Measurements from ENCODE around the gene CDK6. TPM values are rescaled to one million over a fixed set of nuclear protein-coding genes. Genes with fewer than 3 reads are reported as not detected.

The CDK6 gene
- total RNA-seq, 2 donors from 2014 or later: 32.6 to 35.0 TPM

DNA sequence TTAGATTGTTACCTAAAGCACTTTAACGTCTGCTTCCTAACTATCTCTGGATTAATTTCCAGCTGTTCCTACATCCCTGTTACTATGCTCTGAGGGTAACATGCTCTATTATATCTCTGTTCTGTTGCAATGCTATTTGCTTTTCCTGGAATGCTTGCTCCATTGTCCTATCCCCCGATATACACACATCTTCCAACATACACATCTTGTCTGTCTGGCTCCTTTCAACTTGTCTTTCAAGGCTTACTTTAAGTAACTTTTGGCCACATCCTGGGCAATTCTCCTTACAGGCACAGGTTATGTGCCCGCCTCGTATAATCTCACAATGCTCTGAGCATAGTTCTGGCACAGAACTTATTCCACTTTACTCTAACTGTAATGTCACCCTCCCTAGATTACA, 96.2 kb downstream of the CDK6 start:
- 83 to 91% methylated on average over 4 of the region's 4 CpGs for WGBS, 2 donors
- H3K27ac ChIP-seq: no peak overlapping the region
- DNase-seq (no peak), ATAC-seq (no peak)
- H3K27me3 ChIP-seq: no peaks in the 10 kb centered on the region
- H3K9me3 ChIP-seq: no peaks in the 10 kb centered on the region
- H3K36me3 ChIP-seq (replicated peaks in 1 of 2; ENCODE audit: insufficient read depth in 1 of 2, low read depth in 2 of 2): no peaks in the 10 kb centered on the region
- no peak for TF ChIP-seq POLR2A (IDR thresholded peaks at IDR 0.05)
- TF ChIP-seq, protein P1, sequence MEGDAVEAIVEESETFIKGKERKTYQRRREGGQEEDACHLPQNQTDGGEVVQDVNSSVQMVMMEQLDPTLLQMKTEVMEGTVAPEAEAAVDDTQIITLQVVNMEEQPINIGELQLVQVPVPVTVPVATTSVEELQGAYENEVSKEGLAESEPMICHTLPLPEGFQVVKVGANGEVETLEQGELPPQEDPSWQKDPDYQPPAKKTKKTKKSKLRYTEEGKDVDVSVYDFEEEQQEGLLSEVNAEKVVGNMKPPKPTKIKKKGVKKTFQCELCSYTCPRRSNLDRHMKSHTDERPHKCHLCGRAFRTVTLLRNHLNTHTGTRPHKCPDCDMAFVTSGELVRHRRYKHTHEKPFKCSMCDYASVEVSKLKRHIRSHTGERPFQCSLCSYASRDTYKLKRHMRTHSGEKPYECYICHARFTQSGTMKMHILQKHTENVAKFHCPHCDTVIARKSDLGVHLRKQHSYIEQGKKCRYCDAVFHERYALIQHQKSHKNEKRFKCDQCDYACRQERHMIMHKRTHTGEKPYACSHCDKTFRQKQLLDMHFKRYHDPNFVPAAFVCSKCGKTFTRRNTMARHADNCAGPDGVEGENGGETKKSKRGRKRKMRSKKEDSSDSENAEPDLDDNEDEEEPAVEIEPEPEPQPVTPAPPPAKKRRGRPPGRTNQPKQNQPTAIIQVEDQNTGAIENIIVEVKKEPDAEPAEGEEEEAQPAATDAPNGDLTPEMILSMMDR (IDR thresholded peaks at IDR 0.05): no peak
- H3K4me3 ChIP-seq: no peak overlapping the region
- intact Hi-C loops (cut with DNase I): no loop called here
- peaks cover 5% of the 10 kb centered on the region for H3K4me1 ChIP-seq

DNA sequence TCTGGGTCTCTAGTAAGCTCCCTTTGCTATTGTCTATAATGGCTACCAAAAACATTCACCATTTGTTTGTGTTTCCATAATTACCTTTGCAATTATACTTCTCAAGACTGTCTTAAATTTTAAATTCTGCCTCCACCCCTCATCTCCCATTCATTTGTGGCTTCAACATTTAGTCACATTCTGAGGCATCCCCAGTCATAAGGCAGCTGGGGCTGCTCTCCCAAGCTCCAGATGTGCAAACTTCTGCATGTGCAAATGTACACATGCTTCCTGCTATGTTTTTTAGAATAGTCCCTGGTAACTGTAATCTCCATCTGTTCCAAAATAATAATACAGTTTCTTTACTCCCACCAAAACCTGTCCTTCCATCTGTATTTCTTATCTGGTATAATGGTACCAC, 97.3 kb downstream of the CDK6 start:
- H3K36me3 ChIP-seq (replicated peaks in 1 of 2; ENCODE audit: insufficient read depth in 1 of 2, low read depth in 2 of 2): no peaks in the 10 kb centered on the region
- ATAC-seq: no peak
- no peak for DNase-seq
- peaks cover 5% of the 10 kb centered on the region for H3K4me1 ChIP-seq
- intact Hi-C loops (cut with DNase I): no loop called here
- H3K27me3 ChIP-seq: no peaks in the 10 kb centered on the region
- no peak overlapping the region for H3K4me3 ChIP-seq
- no peak for TF ChIP-seq POLR2A (IDR thresholded peaks at IDR 0.05)
- TF ChIP-seq, protein P1 (IDR thresholded peaks at IDR 0.05): no peak
- H3K27ac ChIP-seq: no peak overlapping the region
- H3K9me3 ChIP-seq: no peaks in the 10 kb centered on the region

DNA sequence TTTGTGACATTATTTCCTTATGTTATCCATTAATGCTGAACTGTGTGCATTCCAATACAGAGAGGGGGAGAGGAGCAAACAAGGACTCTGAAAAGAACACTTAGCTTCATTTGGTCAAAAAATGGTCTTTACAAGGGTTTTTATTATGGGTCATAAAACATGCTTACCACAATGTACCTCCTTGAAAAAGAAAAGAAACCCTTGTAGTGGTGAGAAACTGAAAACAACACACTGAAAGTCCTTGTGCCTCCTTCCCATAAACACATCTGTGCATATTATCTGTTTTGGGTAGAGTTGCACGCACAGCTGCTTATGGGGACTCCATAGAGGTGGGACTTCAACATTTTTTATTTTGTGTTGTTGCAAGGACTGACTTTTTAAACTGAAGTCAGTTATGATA, 98.7 kb downstream of the CDK6 start:
- H3K27ac ChIP-seq: no peak overlapping the region
- WGBS, 2 donors: 91 to 100% methylated on average over 1 of the region's 1 CpG
- intact Hi-C loops (cut with DNase I): no loop called here

DNA sequence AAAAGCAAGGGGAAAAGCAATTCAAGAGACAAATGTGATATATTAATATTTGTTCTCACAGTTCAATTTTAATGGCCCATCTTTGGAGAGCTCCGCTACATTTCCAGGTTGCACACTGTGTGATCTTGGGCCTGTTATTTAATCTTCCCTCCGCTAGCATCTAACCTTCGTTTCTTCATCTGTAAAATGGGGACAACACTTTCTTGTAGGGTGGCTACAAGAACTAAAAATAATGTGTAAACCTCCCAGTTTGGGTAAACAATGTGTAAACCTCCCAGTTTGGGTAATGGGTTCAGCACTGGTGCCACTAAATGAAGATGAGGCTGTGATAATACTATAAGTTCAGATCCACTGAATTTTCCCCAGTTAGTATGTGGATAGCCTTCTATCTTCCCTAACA, 99.5 kb downstream of the CDK6 start:
- no peaks in the 10 kb centered on the region for H3K36me3 ChIP-seq (replicated peaks in 1 of 2; ENCODE audit: insufficient read depth in 1 of 2, low read depth in 2 of 2)
- ATAC-seq (no peak), DNase-seq (no peak)
- H3K9me3 ChIP-seq: no peaks in the 10 kb centered on the region
- no peaks in the 10 kb centered on the region for H3K27me3 ChIP-seq
- H3K4me3 ChIP-seq: no peak overlapping the region
- H3K4me1 ChIP-seq: peaks cover 8% of the 10 kb centered on the region
- intact Hi-C loops (cut with DNase I): no loop called here
- TF ChIP-seq POLR2A (IDR thresholded peaks at IDR 0.05): no peak
- TF ChIP-seq, protein P1 (IDR thresholded peaks at IDR 0.05): no peak
- no peak overlapping the region for H3K27ac ChIP-seq
- 90 to 93% methylated on average over 3 of the region's 3 CpGs for WGBS, 2 donors

More for the DNA sequence above, 98.7 kb downstream of the CDK6 start:
- H3K4me1 ChIP-seq: peaks cover 5% of the 10 kb centered on the region
- ATAC-seq (no peak), DNase-seq (no peak)
- no peaks in the 10 kb centered on the region for H3K27me3 ChIP-seq
- no peaks in the 10 kb centered on the region for H3K36me3 ChIP-seq (replicated peaks in 1 of 2; ENCODE audit: insufficient read depth in 1 of 2, low read depth in 2 of 2)
- H3K4me3 ChIP-seq: no peak overlapping the region
- H3K9me3 ChIP-seq: no peaks in the 10 kb centered on the region
- TF ChIP-seq, protein P1 (IDR thresholded peaks at IDR 0.05): no peak
- no peak for TF ChIP-seq POLR2A (IDR thresholded peaks at IDR 0.05)

DNA sequence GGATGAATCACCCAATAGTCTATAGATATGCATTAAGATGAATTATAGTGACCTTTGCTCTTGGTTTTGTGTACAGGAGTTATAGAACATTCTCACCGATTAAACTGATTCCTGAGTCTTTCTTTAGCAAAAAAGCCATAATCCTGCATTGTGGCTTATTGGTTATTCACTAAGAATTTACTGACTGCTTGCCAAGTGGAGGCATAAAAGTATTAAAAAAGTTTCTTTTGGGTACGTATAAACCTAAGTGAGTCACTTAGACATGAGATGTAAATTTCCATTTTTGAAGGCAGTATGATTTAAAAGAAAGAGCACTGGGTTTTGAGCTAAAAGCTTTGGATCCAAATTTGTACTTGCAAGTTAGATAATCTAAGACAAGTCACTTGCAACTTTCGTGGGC, 100.7 kb downstream of the CDK6 start:
- 74 to 82% methylated on average over 3 of the region's 3 CpGs for whole genome bisulfite sequencing, 2 donors
- H3K27ac ChIP-seq: no peak overlapping the region
- TF ChIP-seq, protein P1 (IDR thresholded peaks at IDR 0.05): no peak
- no peak for TF ChIP-seq POLR2A (IDR thresholded peaks at IDR 0.05)
- no peaks in the 10 kb centered on the region for H3K9me3 ChIP-seq
- no peak for ATAC-seq
- intact Hi-C loops (cut with DNase I): no loop called here
- DNase-seq: no peak
- H3K27me3 ChIP-seq: no peaks in the 10 kb centered on the region
- no peak overlapping the region for H3K4me3 ChIP-seq
- no peaks in the 10 kb centered on the region for H3K36me3 ChIP-seq (replicated peaks in 1 of 2; ENCODE audit: insufficient read depth in 1 of 2, low read depth in 2 of 2)
- H3K4me1 ChIP-seq: peaks cover 8% of the 10 kb centered on the region
